ENCODE results near the gene CACNA1S. TPM values are rescaled to one million over a fixed set of nuclear protein-coding genes. Genes with fewer than 3 reads are reported as not detected.

The CACNA1S gene
- total RNA-seq, 1 donor from 2014 or later: 0.06 TPM

- DNase-seq (no peak), ATAC-seq (no peak)
- Histone ChIP-seq H3K4me3 (no peak overlapping the region), H3K27me3 (ENCODE audit: low read depth) (no peaks in the 10 kb centered on the region), H3K36me3 (no peaks in the 10 kb centered on the region), H3K27ac (no peak overlapping the region), H3K9me3 (no peaks in the 10 kb centered on the region), H3K4me1 (no peaks in the 10 kb centered on the region)
- intact Hi-C loops (cut with DNase I): no loop called here
- no peak for TF ChIP-seq CTCF (IDR thresholded peaks at IDR 0.05)
These were observed 46.5 kb downstream of the CACNA1S start for GRCh38 chr1:201065686-201066085.

- no peak for ATAC-seq
- no peak for TF ChIP-seq CTCF (IDR thresholded peaks at IDR 0.05)
- no peaks in the 10 kb centered on the region for H3K36me3 ChIP-seq
- H3K4me3 ChIP-seq: no peak overlapping the region
- intact Hi-C loops (cut with DNase I): no loop called here
- no peak overlapping the region for H3K27ac ChIP-seq
- H3K9me3 ChIP-seq: no peaks in the 10 kb centered on the region
- H3K4me1 ChIP-seq: no peaks in the 10 kb centered on the region
- no peak for DNase-seq
- H3K27me3 ChIP-seq (ENCODE audit: low read depth): no peaks in the 10 kb centered on the region
These were observed 47.4 kb downstream of the CACNA1S start for GRCh38 chr1:201064806-201065205.

- Histone ChIP-seq H3K4me3 (no peak overlapping the region), H3K27me3 (ENCODE audit: low read depth) (no peaks in the 10 kb centered on the region), H3K9me3 (no peaks in the 10 kb centered on the region), H3K4me1 (no peaks in the 10 kb centered on the region), H3K27ac (no peak overlapping the region), H3K36me3 (no peaks in the 10 kb centered on the region)
- intact Hi-C loops (cut with DNase I): no loop called here
- TF ChIP-seq CTCF (IDR thresholded peaks at IDR 0.05): no peak
- ATAC-seq (no peak), DNase-seq (no peak)
These were observed 49.1 kb downstream of the CACNA1S start for GRCh38 chr1:201063145-201063544.

GRCh38 chr1:201062511-201063091 lies 49.6 kb downstream of the CACNA1S start:
- H3K9me3 ChIP-seq: no peaks in the 10 kb centered on the region
- intact Hi-C loops (cut with DNase I): no loop called here
- ATAC-seq (no peak), DNase-seq (no peak)
- no peak for TF ChIP-seq CTCF (IDR thresholded peaks at IDR 0.05)
- no peaks in the 10 kb centered on the region for H3K4me1 ChIP-seq
- H3K4me3 ChIP-seq: no peak overlapping the region
- no peaks in the 10 kb centered on the region for H3K36me3 ChIP-seq
- no peaks in the 10 kb centered on the region for H3K27me3 ChIP-seq (ENCODE audit: low read depth)
- H3K27ac ChIP-seq: no peak overlapping the region

- ATAC-seq: no peak
- H3K4me3 ChIP-seq: no peak overlapping the region
- no peaks in the 10 kb centered on the region for H3K9me3 ChIP-seq
- no peaks in the 10 kb centered on the region for H3K27me3 ChIP-seq (ENCODE audit: low read depth)
- no peak for TF ChIP-seq CTCF (IDR thresholded peaks at IDR 0.05)
- no peak for DNase-seq
- H3K27ac ChIP-seq: no peak overlapping the region
- no peaks in the 10 kb centered on the region for H3K4me1 ChIP-seq
- intact Hi-C loops (cut with DNase I): no loop called here
- H3K36me3 ChIP-seq: no peaks in the 10 kb centered on the region
These were observed 50.3 kb downstream of the CACNA1S start for GRCh38 chr1:201061886-201062285.

GRCh38 chr1:201061049-201061448 lies 51.2 kb downstream of the CACNA1S start:
- no peak for DNase-seq
- TF ChIP-seq CTCF (IDR thresholded peaks at IDR 0.05): no peak
- H3K36me3 ChIP-seq: no peaks in the 10 kb centered on the region
- peaks cover 6% of the 10 kb centered on the region for H3K4me1 ChIP-seq
- no peaks in the 10 kb centered on the region for H3K9me3 ChIP-seq
- H3K27me3 ChIP-seq (ENCODE audit: low read depth): no peaks in the 10 kb centered on the region
- no peak for ATAC-seq
- no peak overlapping the region for H3K27ac ChIP-seq
- H3K4me3 ChIP-seq: no peak overlapping the region
- intact Hi-C loops (cut with DNase I): no loop called here
